ENCODE results near the gene TMEM207. TPM values are rescaled to one million over a fixed set of nuclear protein-coding genes. Genes with fewer than 3 reads are reported as not detected.
A peak's percentile ranks its signal among the peaks of the same experiment; 100 is the strongest.

TMEM207 gene
- total and polyA plus RNA-seq, 2 donors (not counting 1 experiment from before 2014, with no cell fraction given) = not detected

DNA sequence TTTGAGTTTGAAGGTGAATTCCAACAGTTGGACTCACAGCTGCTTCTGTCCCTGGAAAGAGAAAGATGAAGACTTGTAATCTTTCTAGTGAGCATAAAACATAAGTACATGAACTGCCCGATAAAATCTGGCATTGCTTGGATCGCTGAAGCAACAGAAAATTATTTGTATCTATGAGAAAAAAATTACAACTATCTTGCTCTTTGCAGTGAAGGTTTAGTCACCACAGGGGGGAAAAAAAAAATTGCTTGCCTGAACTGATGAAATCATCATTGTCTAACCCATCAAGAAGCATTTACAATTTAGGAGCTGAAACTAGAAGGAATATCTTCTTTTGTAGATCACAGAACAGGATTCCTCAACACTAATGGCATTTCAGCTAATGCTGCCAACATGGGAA is 20.0 kb downstream of the TMEM207 start:
- no peaks in the 10 kb centered on the region for H3K36me3 ChIP-seq (ENCODE audit: control insufficient read depth, insufficient read depth, low read length)
- no peak overlapping the region for H3K4me2 ChIP-seq (ENCODE audit: extremely low read depth, insufficient read depth, low read length)
- no peak overlapping the region for H3K4me3 ChIP-seq (replicated peaks in 1 of 4; ENCODE audit: control extremely low read depth in 1 of 4, insufficient read depth in 1 of 4, low read depth in 3 of 4, low read length in 4 of 4)
- no peaks in the 10 kb centered on the region for H3K4me1 ChIP-seq (ENCODE audit: control insufficient read depth, extremely low read depth, insufficient read depth, low read length)
- no peak overlapping the region for H3K9ac ChIP-seq (ENCODE audit: insufficient read depth, low read length)
- no peaks in the 10 kb centered on the region for H3K27me3 ChIP-seq (ENCODE audit: control insufficient read depth, insufficient read depth, low read length)
- H3K9me3 ChIP-seq (ENCODE audit: control insufficient read depth, insufficient read depth, low read depth, low read length) = no peaks in the 10 kb centered on the region
- no peaks in the 10 kb centered on the region for H4K20me1 ChIP-seq (ENCODE audit: control insufficient read depth, extremely low read depth, insufficient read depth, low read length)
- H3K79me2 ChIP-seq (ENCODE audit: control insufficient read depth, insufficient read depth, low read length) = no peaks in the 10 kb centered on the region
- H3K27ac ChIP-seq (ENCODE audit: insufficient read depth, low read length) = no peak overlapping the region
- DNase-seq (ENCODE audit: low read depth in 2 of 2) = peak in 1 of 2 donors; percentile 56
- H2AFZ ChIP-seq (ENCODE audit: low read length) = no peak overlapping the region
- TF ChIP-seq EZH2 (IDR thresholded peaks at IDR 0.05; ENCODE audit: low read length, missing control alignments) = no peak
- no peak for TF ChIP-seq CTCF (conservative IDR thresholded peaks at IDR 0.05 in 1 of 2, IDR thresholded peaks at IDR 0.05 in 1 of 2; ENCODE audit: low read depth in 1 of 2, low read length in 2 of 2)

- no peak for TF ChIP-seq CTCF (conservative IDR thresholded peaks at IDR 0.05 in 1 of 2, IDR thresholded peaks at IDR 0.05 in 1 of 2; ENCODE audit: low read depth in 1 of 2, low read length in 2 of 2)
- TF ChIP-seq EZH2 (IDR thresholded peaks at IDR 0.05; ENCODE audit: low read length, missing control alignments) = no peak
- Histone ChIP-seq H3K9me3 (ENCODE audit: control insufficient read depth, insufficient read depth, low read depth, low read length) (no peaks in the 10 kb centered on the region), H2AFZ (ENCODE audit: low read length) (no peak overlapping the region), H3K27ac (ENCODE audit: insufficient read depth, low read length) (no peak overlapping the region), H3K4me3 (replicated peaks in 1 of 4; ENCODE audit: control extremely low read depth in 1 of 4, insufficient read depth in 1 of 4, low read depth in 3 of 4, low read length in 4 of 4) (no peak overlapping the region), H4K20me1 (ENCODE audit: control insufficient read depth, extremely low read depth, insufficient read depth, low read length) (no peaks in the 10 kb centered on the region), H3K36me3 (ENCODE audit: control insufficient read depth, insufficient read depth, low read length) (no peaks in the 10 kb centered on the region), H3K4me1 (ENCODE audit: control insufficient read depth, extremely low read depth, insufficient read depth, low read length) (no peaks in the 10 kb centered on the region), H3K27me3 (ENCODE audit: control insufficient read depth, insufficient read depth, low read length) (no peaks in the 10 kb centered on the region), H3K79me2 (ENCODE audit: control insufficient read depth, insufficient read depth, low read length) (no peaks in the 10 kb centered on the region), H3K4me2 (ENCODE audit: extremely low read depth, insufficient read depth, low read length) (no peak overlapping the region), H3K9ac (ENCODE audit: insufficient read depth, low read length) (no peak overlapping the region)
- DNase-seq (ENCODE audit: low read depth in 2 of 2) = no peak
These were observed 22.7 kb downstream of the TMEM207 start for GRCh38 chr3:190426806-190427507.

DNA sequence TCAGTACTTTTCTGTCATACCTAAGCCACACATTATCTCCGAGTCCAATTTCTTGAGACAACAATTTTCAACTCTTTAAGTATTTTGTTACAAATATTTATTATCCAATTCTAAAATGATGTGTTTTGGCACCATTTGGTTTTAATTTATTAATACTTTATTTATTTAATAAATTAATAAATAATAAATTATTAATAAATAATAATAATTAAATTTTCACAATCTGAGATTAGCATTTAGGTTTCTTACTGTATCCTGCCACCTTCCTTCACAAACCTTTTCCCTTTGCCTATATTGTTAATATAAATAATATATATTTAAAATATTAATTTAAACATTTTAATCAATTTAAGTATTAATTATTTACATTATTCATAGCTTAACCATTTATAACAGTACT is 23.9 kb downstream of the TMEM207 start:
- Histone ChIP-seq H3K4me2 (ENCODE audit: extremely low read depth, insufficient read depth, low read length) (no peak overlapping the region), H3K9me3 (ENCODE audit: control insufficient read depth, insufficient read depth, low read depth, low read length) (no peaks in the 10 kb centered on the region), H3K9ac (ENCODE audit: insufficient read depth, low read length) (no peak overlapping the region), H3K27me3 (ENCODE audit: control insufficient read depth, insufficient read depth, low read length) (no peaks in the 10 kb centered on the region), H3K4me1 (ENCODE audit: control insufficient read depth, extremely low read depth, insufficient read depth, low read length) (no peaks in the 10 kb centered on the region), H3K27ac (ENCODE audit: insufficient read depth, low read length) (no peak overlapping the region), H3K79me2 (ENCODE audit: control insufficient read depth, insufficient read depth, low read length) (no peaks in the 10 kb centered on the region), H4K20me1 (ENCODE audit: control insufficient read depth, extremely low read depth, insufficient read depth, low read length) (no peaks in the 10 kb centered on the region), H3K36me3 (ENCODE audit: control insufficient read depth, insufficient read depth, low read length) (no peaks in the 10 kb centered on the region), H2AFZ (ENCODE audit: low read length) (no peak overlapping the region), H3K4me3 (replicated peaks in 1 of 4; ENCODE audit: control extremely low read depth in 1 of 4, insufficient read depth in 1 of 4, low read depth in 3 of 4, low read length in 4 of 4) (no peak overlapping the region)
- TF ChIP-seq EZH2 (IDR thresholded peaks at IDR 0.05; ENCODE audit: low read length, missing control alignments) = no peak
- TF ChIP-seq CTCF (conservative IDR thresholded peaks at IDR 0.05 in 1 of 2, IDR thresholded peaks at IDR 0.05 in 1 of 2; ENCODE audit: low read depth in 1 of 2, low read length in 2 of 2) = no peak
- no peak for DNase-seq (ENCODE audit: low read depth in 2 of 2)
